B cell (primary cell): ENCODE results near the gene CDC34. TPM values are rescaled to one million over a fixed set of nuclear protein-coding genes. Genes with fewer than 3 reads are reported as not detected.

Experiments used
- ATAC-seq: fragments of 200-7000 bp; cut with Tn5 transposase; one replicate; pipeline ENCODE4 v1.10.0; 2021; ENCODE audit warnings: low read depth, mild to moderate bottlenecking, moderate number of reproducible peaks, moderate library complexity
- CTCF ChIA-PET: fragments of 350-600 bp; sonication (Branson Sonifier 250); formaldehyde crosslinking; loops from one replicate; lab custom pipeline; 2021; ENCODE audit warnings: antibody characterized with exemption, inconsistent platforms; lab: Charles Lee
- POLR2A ChIA-PET: fragments of 350-600 bp; sonication (Branson Sonifier 250); formaldehyde crosslinking; loops from one replicate; lab custom pipeline; 2021; ENCODE audit warnings: antibody characterized with exemption; lab: Charles Lee
- DNase-seq: peaks from one replicate; pipeline ENCODE4 v3.0.0; 2013
- H2AFZ ChIP-seq: 2 replicates; pipeline ENCODE4 v1.6.1; 2012; ENCODE audit warnings: mild to moderate bottlenecking, low read depth, low read length; ENCODE audit not compliant: insufficient read depth, poor library complexity, severe bottlenecking
- H3K27ac ChIP-seq, 2 donors: 1 replicate in 1 of 2; 2 replicates in 1 of 2; pipeline ENCODE4 v1.5.1; 2012 to 2013; ENCODE audit warnings: low read length in 2 of 2, mild to moderate bottlenecking in 2 of 2, moderate library complexity in 1 of 2
- H3K27me3 ChIP-seq, 4 experiments: fragments of 200-600 bp in 1 of 4; sonication (generic) in 1 of 4; replicated peaks in 1 of 4; 1 replicate in 2 of 4; 2 replicates in 2 of 4; pipeline versions ENCODE4 v1.6.1 to v1.7.0; 2013 to 2016; ENCODE audit warnings: low read length in 3 of 4, mild to moderate bottlenecking in 2 of 4, mixed read lengths in 1 of 4, moderate library complexity in 1 of 4; ENCODE audit not compliant: insufficient read depth in 4 of 4, control insufficient read depth in 3 of 4; ENCODE audit errors: control extremely low read depth in 1 of 4
- H3K36me3 ChIP-seq, 2 experiments: replicated peaks in 1 of 2; 1 replicate in 1 of 2; 2 replicates in 1 of 2; pipeline versions ENCODE4 v1.6.1 to v1.7.1; 2013; ENCODE audit warnings: low read length in 1 of 2; ENCODE audit not compliant: insufficient read depth in 2 of 2, control insufficient read depth in 1 of 2; ENCODE audit errors: control extremely low read depth in 1 of 2, extremely low read depth in 1 of 2
- H3K4me1 ChIP-seq, 2 donors: fragments of 200-600 bp in 1 of 2; sonication (generic) in 1 of 2; 1 replicate in 1 of 2; 2 replicates in 1 of 2; pipeline versions ENCODE4 v1.5.1 to v1.6.1; 2013 to 2017; ENCODE audit warnings: low read length in 2 of 2; ENCODE audit not compliant: control insufficient read depth in 2 of 2, insufficient read depth in 2 of 2
- H3K4me2 ChIP-seq: replicated peaks from 2 replicates; pipeline ENCODE3; 2012; ENCODE audit warnings: mild to moderate bottlenecking, low read depth, low read length; ENCODE audit not compliant: poor library complexity, severe bottlenecking
- H3K4me3 ChIP-seq, 5 experiments: fragments of 200-600 bp in 1 of 5; sonication (generic) in 1 of 5; 1 replicate in 3 of 5; 2 replicates in 2 of 5; pipeline versions ENCODE4 v1.5.1 to v1.7.0; 2011 to 2016; ENCODE audit warnings: low read length in 4 of 5, mild to moderate bottlenecking in 4 of 5, low read depth in 2 of 5, control low read depth in 1 of 5, moderate library complexity in 1 of 5; ENCODE audit not compliant: insufficient read depth in 1 of 5; ENCODE audit errors: control extremely low read depth in 1 of 5, extremely low read depth in 1 of 5
- H3K79me2 ChIP-seq: fragments of 200-600 bp; sonication (generic); one replicate; pipeline ENCODE4 v1.6.0; 2016; ENCODE audit warnings: low read length; ENCODE audit not compliant: control insufficient read depth, insufficient read depth
- H3K9ac ChIP-seq: fragments of 200-600 bp; sonication (generic); 2 replicates; pipeline ENCODE4 v1.6.1; 2017; ENCODE audit warnings: mild to moderate bottlenecking, low read length, moderate library complexity
- H3K9me3 ChIP-seq, 3 donors: one replicate each; pipeline versions ENCODE4 v1.6.1 to v1.7.1; 2013; ENCODE audit warnings: low read length in 2 of 3; ENCODE audit not compliant: control insufficient read depth in 2 of 3, insufficient read depth in 1 of 3; ENCODE audit errors: control extremely low read depth in 1 of 3
- H4K20me1 ChIP-seq: 2 replicates; pipeline ENCODE4 v1.6.0; 2012; ENCODE audit warnings: mild to moderate bottlenecking, low read length; ENCODE audit not compliant: insufficient read depth, control insufficient read depth, poor library complexity, severe bottlenecking
- H3K27ac Mint-ChIP-seq: one replicate; pipeline ENCODE4 v1.8.0; 2021; ENCODE audit warnings: mixed read lengths
- H3K27me3 Mint-ChIP-seq: one replicate; pipeline ENCODE4 v1.8.0; 2021; ENCODE audit warnings: mixed read lengths
- H3K4me1 Mint-ChIP-seq: one replicate; pipeline ENCODE4 v1.8.0; 2021; ENCODE audit warnings: mixed read lengths
- H3K4me3 Mint-ChIP-seq: one replicate; pipeline ENCODE4 v1.8.0; 2021; ENCODE audit warnings: mixed read lengths
- H3K9me3 Mint-ChIP-seq: one replicate; pipeline ENCODE4 v1.8.0; 2022; ENCODE audit warnings: mixed read lengths; ENCODE audit not compliant: insufficient read depth
- CTCF ChIP-seq: fragments of 200-600 bp; IDR thresholded peaks from one replicate; pipeline ENCODE4 v1.8.0; 2022; ENCODE audit warnings: antibody characterized with exemption, mild to moderate bottlenecking
- EZH2 ChIP-seq: IDR thresholded peaks from 2 replicates; pipeline ENCODE4 v1.6.1; 2012; ENCODE audit warnings: borderline replicate concordance, low read depth, mild to moderate bottlenecking, moderate library complexity, low read length; ENCODE audit not compliant: insufficient read depth, poor library complexity, severe bottlenecking
- WGBS: methylation state at CpG from one replicate; pipeline ENCODE4 v1.1.5; 2013; ENCODE audit warnings: missing lambda C conversion rate; ENCODE audit not compliant: insufficient coverage; 5-methylcytosine and 5-hydroxymethylcytosine counted together
- intact Hi-C: fragments of 100-400 bp; cut with micrococcal nuclease; formaldehyde crosslinking; loops from one replicate; pipeline ENCODE4 v1.10.0; 2022
- polyA plus RNA-seq: library from polyadenylated mRNA; depleted of rRNA; stranded (reverse); fragments of >200 nt; gene quantifications from 2 replicates; pipeline ENCODE4 v1.2.3, GENCODE V29; 2012
- total RNA-seq, 2 donors: library from RNA; stranded (reverse); fragments of 120-200 nt in 1 of 2; gene quantifications; 1 replicate in 1 of 2; 2 replicates in 1 of 2; pipeline versions ENCODE4 v1.2.3 to v1.2.4, GENCODE V29; 2013 to 2022

CDC34 gene
- total and polyA plus RNA-seq, 2 donors (not counting 1 experiment from before 2014, with no cell fraction given): 26.9 to 28.4 TPM

GRCh38 chr19:525029-525428 lies 6.5 kb upstream of the CDC34 start:
- no peak overlapping the region for H3K4me3 Mint-ChIP-seq
- H3K79me2 ChIP-seq: no peaks in the 10 kb centered on the region
- H3K9ac ChIP-seq: no peak overlapping the region
- H3K9me3 Mint-ChIP-seq: no peaks in the 10 kb centered on the region
- no peak overlapping the region for H3K4me2 ChIP-seq
- no peak overlapping the region for H3K4me3 ChIP-seq
- intact Hi-C loops: no loop called here
- POLR2A ChIA-PET: no interaction called here
- H3K27ac Mint-ChIP-seq: no peak overlapping the region
- CTCF ChIA-PET: no interaction called here
- 84% methylated on average over 13 of the region's 18 CpGs for WGBS
- peaks cover 0 to 4% (median 0%) of the 10 kb centered on the region in 4 experiments for H3K27me3 ChIP-seq
- H3K36me3 ChIP-seq: no peaks in the 10 kb centered on the region
- no peak for TF ChIP-seq EZH2
- TF ChIP-seq CTCF: no peak
- no peaks in the 10 kb centered on the region for H3K4me1 ChIP-seq
- H2AFZ ChIP-seq: no peak overlapping the region
- H3K9me3 ChIP-seq: peaks cover 0 to 13% (median 0%) of the 10 kb centered on the region in 3 donors
- no peak overlapping the region for H3K27ac ChIP-seq
- no peaks in the 10 kb centered on the region for H4K20me1 ChIP-seq
- peaks cover 9% of the 10 kb centered on the region for H3K27me3 Mint-ChIP-seq
- ATAC-seq (no peak), DNase-seq (no peak)
- H3K4me1 Mint-ChIP-seq: peaks cover under 1% of the 10 kb centered on the region

- H3K36me3 ChIP-seq: no peaks in the 10 kb centered on the region
- H3K27ac ChIP-seq: no peak overlapping the region
- peaks cover 0 to 13% (median 0%) of the 10 kb centered on the region in 3 donors for H3K9me3 ChIP-seq
- Mint-ChIP-seq H3K9me3 (no peaks in the 10 kb centered on the region), H3K27me3 (peaks cover 9% of the 10 kb centered on the region), H3K4me1 (peaks cover 3% of the 10 kb centered on the region), H3K27ac (no peak overlapping the region), H3K4me3 (no peak overlapping the region)
- POLR2A ChIA-PET: no interaction called here
- DNase-seq (no peak), ATAC-seq (no peak)
- no peaks in the 10 kb centered on the region for H4K20me1 ChIP-seq
- peaks cover 0 to 6% of the 10 kb centered on the region in 2 donors for H3K4me1 ChIP-seq
- intact Hi-C loops: no loop called here
- 83% methylated on average over 12 of the region's 13 CpGs for WGBS
- TF ChIP-seq EZH2: no peak
- no peak for TF ChIP-seq CTCF
- no peaks in the 10 kb centered on the region for H3K79me2 ChIP-seq
- no peak overlapping the region for H2AFZ ChIP-seq
- CTCF ChIA-PET: no interaction called here
- no peak overlapping the region for H3K9ac ChIP-seq
- no peak overlapping the region for H3K4me2 ChIP-seq
- H3K27me3 ChIP-seq: peaks cover 0 to 4% (median 0%) of the 10 kb centered on the region in 4 experiments
- H3K4me3 ChIP-seq: no peak overlapping the region
Observed at GRCh38 chr19:525857-526419, 5.6 kb upstream of the CDC34 start.
